Hepatocyte (in vitro differentiated cells): Measurements from ENCODE around the gene IL16. TPM values are rescaled to one million over a fixed set of nuclear protein-coding genes. Genes with fewer than 3 reads are reported as not detected.

Source experiments
- DNase-seq: peaks from one replicate; pipeline ENCODE4 v3.0.0-alpha.2; 2016; ENCODE audit warnings: low spot score
- H2AFZ ChIP-seq: fragments of 200-600 bp; sonication (generic); 2 replicates; pipeline ENCODE4 v1.6.0; 2016; ENCODE audit warnings: antibody characterized with exemption, mild to moderate bottlenecking
- H3K27ac ChIP-seq: fragments of 200-600 bp; sonication (generic); 2 replicates; pipeline ENCODE4 v1.5.1; 2016; ENCODE audit warnings: mild to moderate bottlenecking
- H3K27me3 ChIP-seq: fragments of 200-600 bp; sonication (generic); 2 replicates; pipeline ENCODE4 v1.6.1; 2016
- H3K36me3 ChIP-seq: fragments of 200-600 bp; sonication (generic); replicated peaks from 2 replicates; pipeline ENCODE4 v1.5.1; 2016; ENCODE audit warnings: low read depth; ENCODE audit not compliant: insufficient read depth
- H3K4me1 ChIP-seq: fragments of 200-600 bp; sonication (generic); 2 replicates; pipeline ENCODE4 v1.5.1; 2016; ENCODE audit warnings: mild to moderate bottlenecking, moderate library complexity; ENCODE audit not compliant: insufficient read depth
- H3K4me2 ChIP-seq: fragments of 200-600 bp; sonication (generic); 2 replicates; pipeline ENCODE4 v1.6.0; 2016
- H3K4me3 ChIP-seq: fragments of 200-600 bp; sonication (generic); 2 replicates; pipeline ENCODE4 v1.5.1; 2016; ENCODE audit warnings: mild to moderate bottlenecking
- H3K79me2 ChIP-seq: fragments of 200-600 bp; sonication (generic); 2 replicates; pipeline ENCODE4 v1.6.0; 2017; ENCODE audit warnings: mild to moderate bottlenecking
- H3K9me2 ChIP-seq: fragments of 200-600 bp; sonication (generic); replicated peaks from 2 replicates; pipeline ENCODE4 v1.6.0; 2017; ENCODE audit warnings: mild to moderate bottlenecking; ENCODE audit not compliant: insufficient read depth
- H3K9me3 ChIP-seq: fragments of 200-600 bp; sonication (generic); 2 replicates; pipeline ENCODE4 v1.5.1; 2016; ENCODE audit warnings: low read depth, mild to moderate bottlenecking
- H4K20me1 ChIP-seq: fragments of 200-600 bp; sonication (generic); 2 replicates; pipeline ENCODE4 v1.6.0; 2016; ENCODE audit warnings: mild to moderate bottlenecking; ENCODE audit not compliant: insufficient read depth, poor library complexity, severe bottlenecking
- EZH2 ChIP-seq: fragments of 200-600 bp; sonication (generic); IDR thresholded peaks from 2 replicates; pipeline ENCODE4 v1.6.1; 2016; ENCODE audit warnings: antibody characterized with exemption, mild to moderate bottlenecking, borderline replicate concordance
- EZH2phosphoT487 ChIP-seq: fragments of 200-600 bp; sonication (generic); IDR thresholded peaks from one replicate; pipeline ENCODE4 v1.6.1; 2018; ENCODE audit warnings: antibody characterized with exemption, mild to moderate bottlenecking, low read depth, moderate library complexity; ENCODE audit not compliant: unreplicated experiment, severe bottlenecking
- WGBS: methylation state at CpG from one replicate; pipeline ENCODE4 v1.1.6; 2016; ENCODE audit warnings: low lambda C conversion rate; ENCODE audit errors: missing lambda C conversion rate; 5-methylcytosine and 5-hydroxymethylcytosine counted together
- polyA plus RNA-seq: library from polyadenylated mRNA; unstranded; fragments of >200 nt; fragmentation: Nextera tagmentation; extraction: Ambion mirVana; gene quantifications from 2 replicates; pipeline ENCODE4 v1.2.1, GENCODE V29; 2016
- total RNA-seq: library from RNA; depleted of rRNA; stranded (reverse); fragments of >200 nt; gene quantifications from 2 replicates; pipeline ENCODE4 v1.2.3, GENCODE V29; 2014
- TF ChIP-seq, protein P1 (sequence below): fragments of 200-600 bp; sonication (generic); IDR thresholded peaks from 2 replicates; pipeline ENCODE4 v1.5.1; 2016; ENCODE audit warnings: antibody characterized with exemption, mild to moderate bottlenecking; ENCODE audit not compliant: poor library complexity

Gene IL16
- total and polyA plus RNA-seq, 2 experiments from 2014 or later = 1.1 to 2.4 TPM

DNA sequence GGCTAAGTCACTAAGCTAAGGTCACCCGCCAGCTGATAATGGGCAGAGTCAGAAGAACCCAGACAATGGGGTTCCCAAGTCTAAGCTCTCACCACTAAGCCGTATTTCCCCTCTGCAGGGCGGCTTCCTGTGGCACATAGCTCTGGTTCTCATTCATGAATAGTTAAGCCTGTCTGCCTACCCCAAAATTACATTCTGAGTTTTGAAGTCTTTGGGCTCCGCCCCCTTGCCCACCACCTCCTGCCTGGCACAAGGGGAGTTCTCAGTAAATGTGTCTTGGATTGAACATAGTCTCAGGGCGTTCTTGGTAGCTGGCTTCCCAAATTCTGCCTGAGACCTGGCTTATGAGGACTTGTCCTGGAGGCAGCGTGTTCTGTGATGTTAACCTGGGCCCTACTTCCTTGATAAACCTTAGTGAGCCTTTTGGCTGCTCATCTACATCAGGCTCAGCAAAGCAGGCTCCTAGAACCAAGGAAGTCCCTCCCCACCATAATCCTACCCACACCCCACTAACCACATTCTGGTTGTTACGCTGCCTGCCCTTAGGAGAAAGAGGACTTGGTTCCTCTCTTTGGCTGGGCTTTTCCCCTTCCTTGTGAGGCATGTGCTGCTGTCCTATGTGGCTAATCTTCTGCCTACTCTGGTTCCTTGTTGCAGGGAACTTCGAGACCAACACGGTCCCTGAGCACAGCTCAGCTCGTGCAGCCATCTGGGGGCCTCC is 72.4 kb downstream of the IL16 start:
- H3K4me1 ChIP-seq = no peaks in the 10 kb centered on the region
- H3K27me3 ChIP-seq = no peaks in the 10 kb centered on the region
- TF ChIP-seq, protein P1, sequence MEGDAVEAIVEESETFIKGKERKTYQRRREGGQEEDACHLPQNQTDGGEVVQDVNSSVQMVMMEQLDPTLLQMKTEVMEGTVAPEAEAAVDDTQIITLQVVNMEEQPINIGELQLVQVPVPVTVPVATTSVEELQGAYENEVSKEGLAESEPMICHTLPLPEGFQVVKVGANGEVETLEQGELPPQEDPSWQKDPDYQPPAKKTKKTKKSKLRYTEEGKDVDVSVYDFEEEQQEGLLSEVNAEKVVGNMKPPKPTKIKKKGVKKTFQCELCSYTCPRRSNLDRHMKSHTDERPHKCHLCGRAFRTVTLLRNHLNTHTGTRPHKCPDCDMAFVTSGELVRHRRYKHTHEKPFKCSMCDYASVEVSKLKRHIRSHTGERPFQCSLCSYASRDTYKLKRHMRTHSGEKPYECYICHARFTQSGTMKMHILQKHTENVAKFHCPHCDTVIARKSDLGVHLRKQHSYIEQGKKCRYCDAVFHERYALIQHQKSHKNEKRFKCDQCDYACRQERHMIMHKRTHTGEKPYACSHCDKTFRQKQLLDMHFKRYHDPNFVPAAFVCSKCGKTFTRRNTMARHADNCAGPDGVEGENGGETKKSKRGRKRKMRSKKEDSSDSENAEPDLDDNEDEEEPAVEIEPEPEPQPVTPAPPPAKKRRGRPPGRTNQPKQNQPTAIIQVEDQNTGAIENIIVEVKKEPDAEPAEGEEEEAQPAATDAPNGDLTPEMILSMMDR = no peak
- TF ChIP-seq EZH2 (no peak), EZH2phosphoT487 (no peak)
- H3K9me2 ChIP-seq = no peaks in the 10 kb centered on the region
- H3K27ac ChIP-seq = no peak overlapping the region
- H2AFZ ChIP-seq = no peak overlapping the region
- H3K4me2 ChIP-seq = no peak overlapping the region
- no peak for DNase-seq
- 91% methylated on average over 10 of the region's 10 CpGs for WGBS
- no peaks in the 10 kb centered on the region for H3K9me3 ChIP-seq
- no peaks in the 10 kb centered on the region for H3K36me3 ChIP-seq
- no peak overlapping the region for H3K4me3 ChIP-seq
- no peaks in the 10 kb centered on the region for H3K79me2 ChIP-seq
- no peaks in the 10 kb centered on the region for H4K20me1 ChIP-seq

DNA sequence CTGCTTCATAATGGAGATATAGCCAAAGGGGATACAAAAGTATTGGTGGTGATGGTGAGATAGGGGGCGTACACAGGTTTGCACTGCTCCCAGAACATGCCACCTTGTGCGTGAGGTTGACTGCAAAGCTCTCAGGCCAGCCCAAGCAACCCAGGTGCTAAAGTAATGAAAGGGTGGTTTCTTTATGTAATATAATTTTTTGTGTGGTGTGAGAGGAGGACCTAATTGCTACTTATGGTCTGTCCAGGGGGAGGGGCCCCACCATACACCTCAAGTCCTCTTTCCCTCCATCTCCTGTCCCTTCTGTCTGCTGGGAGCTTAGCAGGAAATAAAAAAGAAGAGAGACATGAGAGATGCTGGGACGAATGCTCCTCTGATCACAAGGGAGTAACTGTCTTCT is 73.5 kb downstream of the IL16 start:
- TF ChIP-seq EZH2 (no peak), EZH2phosphoT487 (no peak)
- TF ChIP-seq, protein P1 = no peak
- no peak for DNase-seq
- no peak overlapping the region for H3K4me3 ChIP-seq
- no peaks in the 10 kb centered on the region for H3K36me3 ChIP-seq
- no peaks in the 10 kb centered on the region for H3K9me3 ChIP-seq
- H3K27me3 ChIP-seq = no peaks in the 10 kb centered on the region
- no peak overlapping the region for H2AFZ ChIP-seq
- H3K9me2 ChIP-seq = no peaks in the 10 kb centered on the region
- H3K4me1 ChIP-seq = no peaks in the 10 kb centered on the region
- no peak overlapping the region for H3K4me2 ChIP-seq
- no peak overlapping the region for H3K27ac ChIP-seq
- H3K79me2 ChIP-seq = no peaks in the 10 kb centered on the region
- H4K20me1 ChIP-seq = no peaks in the 10 kb centered on the region
- WGBS = 79% methylated on average over 3 of the region's 3 CpGs

DNA sequence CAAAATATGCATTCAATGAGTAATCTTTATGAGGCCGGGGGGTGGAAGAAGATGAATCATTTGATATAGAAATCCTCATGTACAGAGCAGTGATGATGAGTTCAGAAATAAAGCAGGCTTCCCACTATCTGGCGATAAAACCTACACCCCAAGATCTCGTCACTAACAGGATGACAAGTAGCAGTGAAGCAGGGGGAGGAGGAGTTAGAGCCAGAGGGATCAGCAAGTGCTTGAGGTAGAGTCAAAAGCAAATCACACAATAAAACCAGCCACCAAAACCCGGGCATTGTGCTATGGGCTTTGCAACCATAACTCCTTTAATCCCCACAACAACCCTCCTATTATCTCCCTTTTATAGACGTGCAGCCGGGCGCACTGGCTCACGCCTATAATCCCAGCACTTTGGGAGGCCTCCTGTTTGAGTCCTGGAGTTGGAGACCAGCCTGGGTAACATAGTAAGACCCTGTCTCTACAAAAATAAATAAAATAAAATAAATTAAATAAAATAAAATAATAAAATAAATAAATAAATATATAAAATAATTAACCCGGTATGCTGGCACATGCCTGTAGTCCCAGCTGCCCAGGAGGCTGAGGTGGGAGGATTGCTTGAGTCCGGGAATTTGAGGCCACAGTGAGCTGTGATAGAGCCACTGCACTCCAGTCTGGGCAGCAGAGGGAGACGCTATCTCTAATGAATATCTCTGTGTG is 74.3 kb downstream of the IL16 start:
- no peak for DNase-seq
- Histone ChIP-seq H3K9me3 (no peaks in the 10 kb centered on the region), H3K9me2 (no peaks in the 10 kb centered on the region), H3K79me2 (no peaks in the 10 kb centered on the region), H3K4me2 (no peak overlapping the region), H3K36me3 (no peaks in the 10 kb centered on the region), H2AFZ (no peak overlapping the region), H3K27ac (no peak overlapping the region), H3K4me3 (no peak overlapping the region), H3K4me1 (no peaks in the 10 kb centered on the region), H3K27me3 (no peaks in the 10 kb centered on the region), H4K20me1 (no peaks in the 10 kb centered on the region)
- WGBS = 64% methylated on average over 11 of the region's 11 CpGs
- TF ChIP-seq, protein P1 = no peak
- TF ChIP-seq EZH2phosphoT487 (no peak), EZH2 (no peak)
